HL-60 (cell line): ENCODE measurements around the gene ZNF518B.

Source experiments
- DNase-seq, 2 experiments: peaks; one replicate each; pipeline ENCODE4 v3.0.0-alpha.2; 2010 to 2020; ENCODE audit warnings: low read depth in 1 of 2, low spot score in 1 of 2
- H3K27ac ChIP-seq: fragments of 250-450 bp; sonication (Bioruptor Pico); replicated peaks from 2 replicates; pipeline ENCODE4 v1.5.1; 2020; ENCODE audit warnings: mild to moderate bottlenecking, moderate library complexity
- H3K27me3 ChIP-seq: fragments of 250-450 bp; sonication (Bioruptor Pico); 2 replicates; pipeline ENCODE4 v1.5.1; 2021; ENCODE audit warnings: mild to moderate bottlenecking, moderate library complexity; ENCODE audit not compliant: insufficient read depth, poor library complexity, severe bottlenecking
- H3K4me3 ChIP-seq: replicated peaks from 2 replicates; pipeline ENCODE4 v1.5.1; 2011; ENCODE audit warnings: mild to moderate bottlenecking, control low read depth, low read length; ENCODE audit not compliant: insufficient read depth
- CTCF ChIP-seq: IDR thresholded peaks from one replicate; pipeline ENCODE4 v1.5.1; 2011; ENCODE audit warnings: low read length, control low read depth, inconsistent platforms; ENCODE audit not compliant: insufficient read depth
- GABPA ChIP-seq: IDR thresholded peaks from 2 replicates; pipeline ENCODE4 v1.6.1; 2012; ENCODE audit warnings: low read depth
- POLR2AphosphoS5 ChIP-seq: IDR thresholded peaks from 2 replicates; pipeline ENCODE4 v1.6.1; 2012; ENCODE audit warnings: low read depth
- REST ChIP-seq: IDR thresholded peaks from 2 replicates; pipeline ENCODE4 v1.6.1; 2012; ENCODE audit warnings: low read depth; ENCODE audit not compliant: insufficient replicate concordance
- SPI1 ChIP-seq: IDR thresholded peaks from 2 replicates; pipeline ENCODE4 v1.6.1; 2012; ENCODE audit warnings: low read depth, mild to moderate bottlenecking, borderline replicate concordance

Gene ZNF518B

GRCh38 chr4:10502717-10503116 lies 45.5 kb upstream of the ZNF518B start:
- DNase-seq, result no peak
- Histone ChIP-seq H3K27me3 (no peaks in the 10 kb centered on the region), H3K4me3 (no peak overlapping the region), H3K27ac (no peak overlapping the region)
- TF ChIP-seq SPI1 (no peak), REST (no peak), CTCF (no peak), GABPA (no peak), POLR2AphosphoS5 (no peak)

- Histone ChIP-seq H3K4me3 (no peak overlapping the region), H3K27ac (no peak overlapping the region), H3K27me3 (no peaks in the 10 kb centered on the region)
- no peak for DNase-seq
- TF ChIP-seq SPI1, result no peak
- TF ChIP-seq POLR2AphosphoS5, result no peak
- no peak for TF ChIP-seq REST
- TF ChIP-seq CTCF, result no peak
- no peak for TF ChIP-seq GABPA
Observed at GRCh38 chr4:10500776-10501175, 43.5 kb upstream of the ZNF518B start.

GRCh38 chr4:10496200-10496599 lies 39.0 kb upstream of the ZNF518B start:
- H3K27ac ChIP-seq, result no peak overlapping the region
- TF ChIP-seq SPI1 (no peak), POLR2AphosphoS5 (no peak), GABPA (no peak), REST (no peak), CTCF (no peak)
- no peaks in the 10 kb centered on the region for H3K27me3 ChIP-seq
- no peak for DNase-seq
- H3K4me3 ChIP-seq, result no peak overlapping the region
